ENCODE data around the gene MAPK7.

The MAPK7 gene

GRCh38 chr17:19424934-19425868 lies 46.9 kb downstream of the MAPK7 start:
- peak; percentile 47 for DNase-seq

GRCh38 chr17:19426631-19427030 lies 48.3 kb downstream of the MAPK7 start:
- DNase-seq, result no peak

- DNase-seq, result no peak
Observed at GRCh38 chr17:19431691-19432090, 53.4 kb downstream of the MAPK7 start.

Measured in suppressor macrophage treated with lipopolysaccharide for 4 hours (primary cell).